Sigmoid colon (tissue), 7 donors: ENCODE measurements around the gene MGAT3. TPM values are rescaled to one million over a fixed set of nuclear protein-coding genes. Genes with fewer than 3 reads are reported as not detected.

ENCODE experiments used
- DNase-seq: peaks from one replicate; pipeline ENCODE4 v3.0.0-alpha.2; 2019
- H3K27ac ChIP-seq, 4 donors: fragments of 200-600 bp; sonication (generic); one replicate each; pipeline ENCODE4 v1.5.1; 2016 to 2019; ENCODE audit warnings: mild to moderate bottlenecking in 1 of 4
- H3K27me3 ChIP-seq, 3 donors: fragments of 200-600 bp; sonication (generic); one replicate each; pipeline ENCODE4 v1.5.1; 2019; ENCODE audit warnings: mild to moderate bottlenecking in 1 of 3
- H3K36me3 ChIP-seq, 4 donors: fragments of 200-600 bp; sonication (generic); one replicate each; pipeline ENCODE4 v1.5.1; 2016 to 2019
- H3K4me1 ChIP-seq, 4 donors: fragments of 200-600 bp; sonication (generic); one replicate each; pipeline ENCODE4 v1.5.1; 2017 to 2019
- H3K4me3 ChIP-seq, 4 donors: fragments of 200-600 bp; sonication (generic); one replicate each; pipeline ENCODE4 v1.5.1; 2017 to 2019; ENCODE audit warnings: mild to moderate bottlenecking in 2 of 4, moderate library complexity in 1 of 4
- H3K9me3 ChIP-seq, 4 donors: fragments of 200-600 bp in 3 of 4; sonication (generic) in 3 of 4; one replicate each; pipeline versions ENCODE4 v1.5.1 to v1.6.1; 2013 to 2019
- EP300 ChIP-seq, 4 donors: sonication (generic); formaldehyde crosslinking; IDR thresholded peaks; one replicate each; pipeline ENCODE4 v1.6.1; 2017; ENCODE audit warnings: antibody characterized with exemption in 4 of 4
- POLR2A ChIP-seq, 2 donors: fragments of 450-650 bp; IDR thresholded peaks; one replicate each; pipeline ENCODE4 v1.6.1; 2016; ENCODE audit warnings: antibody characterized with exemption in 2 of 2, mild to moderate bottlenecking in 2 of 2, moderate library complexity in 2 of 2
- POLR2AphosphoS5 ChIP-seq, 4 donors: sonication (generic); formaldehyde crosslinking; IDR thresholded peaks; one replicate each; pipeline ENCODE4 v1.6.1; 2017; ENCODE audit warnings: antibody characterized with exemption in 4 of 4
- WGBS, 2 donors: extraction: QIAGEN DNeasy Blood & Tissue Kit; methylation state at CpG; one replicate each; pipeline ENCODE4 v1.1.7; 2013; 5-methylcytosine and 5-hydroxymethylcytosine counted together
- intact Hi-C: fragments of 100-400 bp; cut with DNase I; formaldehyde crosslinking; loops from one replicate; pipeline ENCODE4 v1.15.1; 2023
- polyA plus RNA-seq, 3 donors: library from polyadenylated mRNA; stranded (reverse); fragments of 200-250 nt; gene quantifications; one replicate each; pipeline ENCODE4 v1.2.3, GENCODE V29; 2013
- total RNA-seq, 4 donors: library from RNA; depleted of rRNA; stranded (reverse); fragments of >200 nt; gene quantifications; one replicate each; pipeline ENCODE4 v1.1.0, GENCODE V29; 2016
- TF ChIP-seq, protein P1 (sequence below), 4 experiments: fragments of 450-650 bp in 3 of 4; fragments of 200-600 bp in 1 of 4; IDR thresholded peaks; one replicate each; pipeline ENCODE4 v1.5.1; 2016 to 2019; ENCODE audit warnings: antibody characterized with exemption in 4 of 4, mild to moderate bottlenecking in 3 of 4, moderate library complexity in 2 of 4
- donor health status: healthy with polysubstance abuse.
- donor health status: Bipolar disorder and iron deficiency.
- donor health status: healthy.

Gene MGAT3
- total and polyA plus RNA-seq, 7 donors, result 0.60 to 8.1 (median 1.1) TPM

DNA sequence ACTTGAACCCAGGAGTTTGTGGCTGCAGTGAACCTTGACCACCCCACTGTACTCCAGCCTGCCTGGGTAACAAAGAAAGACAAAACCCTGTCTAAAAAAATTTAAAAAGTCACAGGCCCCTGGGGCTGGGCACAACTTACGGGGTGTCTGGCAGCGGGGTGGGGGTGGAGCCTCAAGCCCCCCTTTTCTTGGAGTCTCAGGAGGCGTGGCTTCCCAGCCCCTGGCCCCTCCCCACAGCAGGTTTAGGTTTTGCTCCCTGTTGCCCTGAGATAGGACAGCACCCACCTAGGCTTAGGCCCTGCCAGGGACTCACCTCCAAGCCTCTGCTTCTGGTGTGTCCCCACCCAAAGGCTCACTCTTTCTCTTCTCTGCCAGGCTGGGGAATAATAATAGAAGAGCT is 22.4 kb downstream of the MGAT3 start:
- H3K27ac ChIP-seq, result no peak overlapping the region
- DNase-seq, result no peak
- 76 to 84% methylated on average over 3 of the region's 3 CpGs for WGBS, 2 donors
- no peak for TF ChIP-seq EP300 (IDR thresholded peaks at IDR 0.05)
- no peak for TF ChIP-seq POLR2A (IDR thresholded peaks at IDR 0.05)
- no peak for TF ChIP-seq POLR2AphosphoS5 (IDR thresholded peaks at IDR 0.05)
- TF ChIP-seq, protein P1, sequence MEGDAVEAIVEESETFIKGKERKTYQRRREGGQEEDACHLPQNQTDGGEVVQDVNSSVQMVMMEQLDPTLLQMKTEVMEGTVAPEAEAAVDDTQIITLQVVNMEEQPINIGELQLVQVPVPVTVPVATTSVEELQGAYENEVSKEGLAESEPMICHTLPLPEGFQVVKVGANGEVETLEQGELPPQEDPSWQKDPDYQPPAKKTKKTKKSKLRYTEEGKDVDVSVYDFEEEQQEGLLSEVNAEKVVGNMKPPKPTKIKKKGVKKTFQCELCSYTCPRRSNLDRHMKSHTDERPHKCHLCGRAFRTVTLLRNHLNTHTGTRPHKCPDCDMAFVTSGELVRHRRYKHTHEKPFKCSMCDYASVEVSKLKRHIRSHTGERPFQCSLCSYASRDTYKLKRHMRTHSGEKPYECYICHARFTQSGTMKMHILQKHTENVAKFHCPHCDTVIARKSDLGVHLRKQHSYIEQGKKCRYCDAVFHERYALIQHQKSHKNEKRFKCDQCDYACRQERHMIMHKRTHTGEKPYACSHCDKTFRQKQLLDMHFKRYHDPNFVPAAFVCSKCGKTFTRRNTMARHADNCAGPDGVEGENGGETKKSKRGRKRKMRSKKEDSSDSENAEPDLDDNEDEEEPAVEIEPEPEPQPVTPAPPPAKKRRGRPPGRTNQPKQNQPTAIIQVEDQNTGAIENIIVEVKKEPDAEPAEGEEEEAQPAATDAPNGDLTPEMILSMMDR (IDR thresholded peaks at IDR 0.05), result no peak
- no peaks in the 10 kb centered on the region for H3K27me3 ChIP-seq
- H3K9me3 ChIP-seq, result no peaks in the 10 kb centered on the region
- H3K36me3 ChIP-seq, result no peaks in the 10 kb centered on the region
- intact Hi-C loops, result no loop called here
- H3K4me1 ChIP-seq, result no peaks in the 10 kb centered on the region
- no peak overlapping the region for H3K4me3 ChIP-seq

DNA sequence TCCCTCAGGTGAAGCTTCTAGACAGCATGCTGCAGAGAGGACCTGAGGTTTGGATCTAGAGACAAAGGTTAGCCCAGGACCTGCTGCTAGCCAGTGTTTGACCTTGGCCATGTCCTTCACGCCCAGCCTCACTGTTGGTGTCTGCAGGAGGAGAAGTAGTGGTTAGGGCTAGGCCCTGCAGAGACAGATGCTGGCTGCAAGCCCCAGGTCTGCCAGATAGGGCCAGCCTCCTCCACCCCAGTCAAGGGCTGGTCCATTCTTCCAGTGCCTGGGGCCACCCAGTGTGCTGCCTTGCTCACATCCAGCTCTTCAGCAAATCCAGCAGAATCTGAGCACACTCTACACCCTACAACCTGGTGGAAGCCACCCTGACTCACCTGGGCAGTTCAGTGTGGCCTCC is 23.7 kb downstream of the MGAT3 start:
- H3K4me1 ChIP-seq, result no peaks in the 10 kb centered on the region
- no peaks in the 10 kb centered on the region for H3K36me3 ChIP-seq
- H3K27me3 ChIP-seq, result no peaks in the 10 kb centered on the region
- DNase-seq, result no peak
- WGBS, 2 donors, result 85 to 86% methylated on average over 1 of the region's 1 CpG
- H3K9me3 ChIP-seq, result no peaks in the 10 kb centered on the region
- no peak overlapping the region for H3K4me3 ChIP-seq
- intact Hi-C loops, result no loop called here
- no peak overlapping the region for H3K27ac ChIP-seq
- TF ChIP-seq, protein P1 (IDR thresholded peaks at IDR 0.05), result no peak
- TF ChIP-seq POLR2AphosphoS5 (IDR thresholded peaks at IDR 0.05) (no peak), POLR2A (IDR thresholded peaks at IDR 0.05) (no peak), EP300 (IDR thresholded peaks at IDR 0.05) (no peak)

DNA sequence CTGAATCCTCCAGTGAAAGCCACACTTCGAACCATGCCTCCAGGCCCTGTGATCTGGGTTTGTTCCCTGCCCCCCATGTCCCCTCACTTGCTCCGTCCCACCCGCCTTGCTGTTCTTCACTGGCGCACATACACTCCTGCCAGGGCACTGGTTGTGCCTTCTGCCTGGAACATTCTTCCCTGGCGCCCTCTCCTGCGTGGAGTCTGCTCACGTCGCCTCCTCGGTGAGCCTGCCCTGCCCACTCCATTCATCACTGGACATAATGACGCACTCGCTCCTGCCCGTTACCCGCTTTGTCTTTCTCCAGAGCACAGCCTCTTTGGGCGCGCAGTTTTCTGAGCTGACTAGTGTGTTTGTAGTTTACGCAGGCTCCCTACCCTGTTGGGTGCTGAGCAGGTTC is 24.2 kb downstream of the MGAT3 start:
- Histone ChIP-seq H3K36me3 (no peaks in the 10 kb centered on the region), H3K4me1 (no peaks in the 10 kb centered on the region), H3K27ac (no peak overlapping the region), H3K27me3 (no peaks in the 10 kb centered on the region), H3K9me3 (no peaks in the 10 kb centered on the region), H3K4me3 (no peak overlapping the region)
- intact Hi-C loops, result no loop called here
- no peak for TF ChIP-seq POLR2A (IDR thresholded peaks at IDR 0.05)
- TF ChIP-seq POLR2AphosphoS5 (IDR thresholded peaks at IDR 0.05), result no peak
- no peak for TF ChIP-seq EP300 (IDR thresholded peaks at IDR 0.05)
- TF ChIP-seq, protein P1 (IDR thresholded peaks at IDR 0.05), result no peak
- no peak for DNase-seq
- WGBS, 2 donors, result 93 to 95% methylated on average over 16 of the region's 16 CpGs

DNA sequence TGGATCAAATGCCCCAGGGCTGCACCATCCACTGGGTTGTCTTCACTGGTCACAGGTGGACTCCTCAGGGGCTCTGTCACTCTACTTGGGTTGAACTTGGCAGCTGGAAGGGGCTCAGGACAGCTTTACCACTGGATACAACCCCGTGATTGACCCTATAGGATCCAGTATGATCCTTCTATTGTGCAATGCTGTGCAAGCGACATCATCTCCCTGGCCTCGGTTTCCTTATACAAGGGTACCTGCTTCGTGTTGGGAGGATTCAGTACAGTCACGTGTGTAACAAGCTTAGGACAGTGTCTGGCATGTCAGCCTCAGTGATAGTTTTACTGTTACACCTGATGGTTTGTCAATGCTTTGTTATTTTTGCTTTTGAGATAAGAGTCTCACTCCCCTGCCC is 24.8 kb downstream of the MGAT3 start:
- no peak for TF ChIP-seq EP300 (IDR thresholded peaks at IDR 0.05)
- no peak for TF ChIP-seq POLR2A (IDR thresholded peaks at IDR 0.05)
- no peak for TF ChIP-seq POLR2AphosphoS5 (IDR thresholded peaks at IDR 0.05)
- TF ChIP-seq, protein P1 (IDR thresholded peaks at IDR 0.05), result no peak
- no peak overlapping the region for H3K27ac ChIP-seq
- no peaks in the 10 kb centered on the region for H3K4me1 ChIP-seq
- H3K9me3 ChIP-seq, result no peaks in the 10 kb centered on the region
- WGBS, 2 donors, result 90 to 94% methylated on average over 5 of the region's 5 CpGs
- no peak for DNase-seq
- H3K36me3 ChIP-seq, result no peaks in the 10 kb centered on the region
- no peaks in the 10 kb centered on the region for H3K27me3 ChIP-seq
- intact Hi-C loops, result no loop called here
- H3K4me3 ChIP-seq, result no peak overlapping the region

DNA sequence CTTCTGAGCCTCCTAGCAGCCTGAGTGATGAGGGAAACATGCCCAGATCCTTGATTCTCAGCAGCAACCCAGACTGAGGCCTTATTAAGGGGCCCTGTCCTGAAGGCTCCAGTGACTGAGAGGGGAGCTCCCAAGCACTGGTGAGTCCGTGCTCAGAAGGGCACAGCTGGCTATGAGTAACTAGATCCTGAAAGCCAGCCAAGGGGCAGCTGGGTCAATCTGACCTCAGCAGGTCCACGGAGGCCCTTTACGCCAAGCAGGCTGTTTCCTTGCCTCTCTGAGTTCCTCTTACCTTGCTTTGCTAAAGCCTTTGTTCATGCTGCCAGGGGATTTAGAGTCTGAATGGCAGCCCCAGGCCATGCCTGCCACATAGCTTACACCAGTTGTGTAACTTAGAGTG is 26.0 kb downstream of the MGAT3 start:
- intact Hi-C loops, result no loop called here
- no peak overlapping the region for H3K27ac ChIP-seq
- H3K4me3 ChIP-seq, result no peak overlapping the region
- H3K9me3 ChIP-seq, result no peaks in the 10 kb centered on the region
- no peaks in the 10 kb centered on the region for H3K4me1 ChIP-seq
- H3K36me3 ChIP-seq, result no peaks in the 10 kb centered on the region
- 79 to 88% methylated on average over 3 of the region's 3 CpGs for WGBS, 2 donors
- TF ChIP-seq EP300 (IDR thresholded peaks at IDR 0.05) (no peak), POLR2A (IDR thresholded peaks at IDR 0.05) (no peak), POLR2AphosphoS5 (IDR thresholded peaks at IDR 0.05) (no peak)
- TF ChIP-seq, protein P1 (IDR thresholded peaks at IDR 0.05), result no peak
- H3K27me3 ChIP-seq, result no peaks in the 10 kb centered on the region
- DNase-seq, result no peak
